Nasal cavity respiratory epithelium epithelial cell of viscerocranial mucosa (primary cell): ENCODE data around the gene NDUFS7. TPM values are rescaled to one million over a fixed set of nuclear protein-coding genes. Genes with fewer than 3 reads are reported as not detected.

ENCODE experiments used
- total RNA-seq: library from RNA; depleted of rRNA; stranded (reverse); fragments of >200 nt; gene quantifications from 2 replicates; pipeline ENCODE4 v1.2.3, GENCODE V29; 2014

The NDUFS7 gene
- total RNA-seq, result 64.0 and 67.3 TPM in 2 replicates

GRCh38 chr19:1383312-1384084 is at the start of gene NDUFS7:
TSS of gene NDUFS7 (plus strand) at chr19:1383907. CDS start at chr19:1383927, 20 bp downstream.

DNA sequence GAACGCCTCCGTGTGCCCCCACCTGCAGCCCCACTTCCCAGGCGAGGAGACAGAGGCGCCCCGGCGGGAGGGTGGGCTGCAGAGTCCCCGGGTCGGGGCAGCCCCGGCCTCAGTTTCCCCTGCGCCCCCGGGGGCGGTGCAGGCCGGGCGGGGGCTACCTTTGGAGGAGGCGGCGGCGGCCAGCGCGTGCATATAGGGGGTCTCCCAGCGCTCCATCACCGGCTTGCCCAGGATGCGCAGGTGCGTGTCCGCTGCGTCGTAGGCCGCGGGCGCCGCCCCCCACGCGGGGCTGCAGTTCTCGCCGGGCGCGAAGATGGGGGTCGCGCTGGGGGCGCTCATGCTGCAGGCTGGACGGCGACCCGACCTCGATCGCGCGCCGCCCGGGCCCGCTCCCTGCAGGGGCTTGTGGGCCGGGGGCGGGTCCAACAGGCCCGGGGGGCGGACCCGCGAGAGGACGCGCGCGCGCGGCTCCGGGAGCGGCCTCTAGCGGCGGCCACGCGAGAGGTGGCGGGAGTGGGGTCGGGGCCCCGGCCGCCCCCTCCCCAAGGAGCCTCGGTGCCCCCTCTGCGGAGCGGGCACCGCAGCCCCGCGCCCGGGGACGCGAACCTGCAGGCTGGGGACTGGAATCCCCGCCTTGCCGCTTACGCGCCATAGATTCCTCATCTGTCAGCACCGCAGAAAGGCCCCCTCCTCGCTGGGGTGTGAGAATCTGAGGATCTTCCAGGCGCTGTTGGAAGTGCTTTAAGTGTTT is 17.6 kb downstream of the NDUFS7 start, which contains the start of gene GAMT:
TSS of gene GAMT (minus strand) at position 405 of the 751 bp plus-strand sequence. CDS start at position 339, 66 bp downstream.

GRCh38 chr19:1407528-1408299 is 24.0 kb downstream of the NDUFS7 start, which contains the start of gene DAZAP1:
TSS of gene DAZAP1 (plus strand) at chr19:1407586. CDS start at chr19:1407774, 188 bp downstream.

DNA sequence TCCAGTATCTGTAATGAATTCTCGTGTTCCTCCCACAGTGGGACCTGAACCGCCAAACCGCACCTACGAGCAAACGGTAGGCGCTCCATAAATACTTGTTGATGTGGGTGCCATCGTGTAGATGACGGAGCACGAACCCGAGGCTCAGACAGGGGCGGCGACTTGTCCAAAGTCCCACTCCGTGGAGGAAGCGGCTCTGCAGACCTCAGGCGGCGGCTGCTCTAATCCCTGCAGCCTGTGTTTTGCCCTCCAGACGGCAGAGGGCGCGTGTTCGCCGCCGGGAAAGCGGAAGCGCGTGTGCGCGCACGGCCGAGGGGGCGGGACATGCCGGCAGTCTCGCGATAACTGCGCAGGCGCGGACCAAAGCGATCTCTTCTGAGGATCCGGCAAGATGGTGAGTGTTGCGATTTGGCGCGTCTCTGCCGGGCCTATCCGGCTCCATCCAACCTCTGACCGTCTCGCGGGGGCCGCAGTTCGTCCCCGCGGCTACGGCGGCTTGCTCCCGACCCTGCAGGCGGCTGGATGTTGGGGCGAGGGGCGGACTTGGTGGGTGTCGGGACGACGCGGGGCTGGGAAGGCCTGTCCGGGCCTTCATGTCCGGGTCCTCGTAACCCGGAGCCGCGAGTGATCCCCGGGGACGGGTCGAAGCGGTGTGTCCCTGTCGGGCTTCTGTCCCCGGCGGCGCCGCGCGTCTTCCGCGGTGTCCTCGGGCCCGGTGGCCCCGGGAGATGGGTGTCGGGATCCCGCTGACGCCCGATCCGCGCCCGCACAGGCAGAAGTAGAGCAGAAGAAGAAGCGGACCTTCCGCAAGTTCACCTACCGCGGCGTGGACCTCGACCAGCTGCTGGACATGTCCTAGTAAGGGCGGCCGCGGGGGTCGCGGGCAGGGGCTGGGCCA is 54.6 kb downstream of the NDUFS7 start, which contains the start of gene RPS15:
TSS of gene RPS15 (plus strand) at position 362 of the 898 bp plus-strand sequence. CDS start at position 392, 30 bp downstream.

Other genes with a start within 250 kb of the NDUFS7 start
- gene SBNO2, start 209.6 kb upstream of the NDUFS7 start, total RNA-seq, result 23.2 and 120 TPM in 2 replicates
- 110 and 132 TPM in 2 replicates for gene STK11, start 178.1 kb upstream of the NDUFS7 start, total RNA-seq
- gene CBARP, start 145.9 kb upstream of the NDUFS7 start, total RNA-seq, result 2.4 and 6.0 TPM in 2 replicates
- gene ATP5F1D, start 142.2 kb upstream of the NDUFS7 start, total RNA-seq, result 6.5 and 28.9 TPM in 2 replicates
- gene MIDN, start 135.3 kb upstream of the NDUFS7 start, total RNA-seq, result 32.1 and 46.6 TPM in 2 replicates
- 82.7 and 181 TPM in 2 replicates for gene CIRBP, start 114.6 kb upstream of the NDUFS7 start, total RNA-seq
- gene FAM174C, start 108.4 kb upstream of the NDUFS7 start, total RNA-seq, result 22.5 and 35.5 TPM in 2 replicates
- gene EFNA2, start 98.0 kb upstream of the NDUFS7 start, total RNA-seq, result not detected in 2 replicates
- gene GAMT, start 17.6 kb downstream of the NDUFS7 start, total RNA-seq, result 2.4 and 26.9 TPM in 2 replicates
- gene DAZAP1, start 23.7 kb downstream of the NDUFS7 start, total RNA-seq, result 58.0 and 108 TPM in 2 replicates
- 288 and 442 TPM in 2 replicates for gene RPS15, start 54.5 kb downstream of the NDUFS7 start, total RNA-seq
- 0.14 and 0.34 TPM in 2 replicates for gene APC2, start 66.2 kb downstream of the NDUFS7 start, total RNA-seq
- 29.7 and 32.3 TPM in 2 replicates for gene C19orf25, start 95.3 kb downstream of the NDUFS7 start, total RNA-seq
- 0.68 and 1.2 TPM in 2 replicates for gene PCSK4, start 106.4 kb downstream of the NDUFS7 start, total RNA-seq
- 1.4 and 4.2 TPM in 2 replicates for gene REEP6, start 107.3 kb downstream of the NDUFS7 start, total RNA-seq
- gene ADAMTSL5, start 129.1 kb downstream of the NDUFS7 start, total RNA-seq, result 3.1 and 8.6 TPM in 2 replicates
- gene PLK5, start 140.2 kb downstream of the NDUFS7 start, total RNA-seq, result not detected in 2 replicates
- 34.9 and 56.7 TPM in 2 replicates for gene MEX3D, start 184.4 kb downstream of the NDUFS7 start, total RNA-seq
- 85.4 and 101 TPM in 2 replicates for gene MBD3, start 209.0 kb downstream of the NDUFS7 start, total RNA-seq
- 53.5 and 116 TPM in 2 replicates for gene UQCR11, start 221.6 kb downstream of the NDUFS7 start, total RNA-seq